ENCODE data around the gene NDFIP2.

The NDFIP2 gene

GRCh38 chr13:79459906-79460305 is 21.0 kb upstream of the NDFIP2 start:
- no peak for DNase-seq (ENCODE audit: low spot score)

GRCh38 chr13:79462895-79463294 is 18.1 kb upstream of the NDFIP2 start:
- no peak for DNase-seq (ENCODE audit: low spot score)

GRCh38 chr13:79463604-79464003 is 17.4 kb upstream of the NDFIP2 start:
- DNase-seq (ENCODE audit: low spot score): no peak

- no peak for DNase-seq (ENCODE audit: low spot score)
Measured at GRCh38 chr13:79466872-79467271, 14.1 kb upstream of the NDFIP2 start.

- DNase-seq (ENCODE audit: low spot score): no peak
Measured at GRCh38 chr13:79468402-79468801, 12.6 kb upstream of the NDFIP2 start.

GRCh38 chr13:79468819-79469218 is 12.1 kb upstream of the NDFIP2 start:
- no peak for DNase-seq (ENCODE audit: low spot score)

GRCh38 chr13:79469608-79470007 is 11.3 kb upstream of the NDFIP2 start:
- no peak for DNase-seq (ENCODE audit: low spot score)

- DNase-seq (ENCODE audit: low spot score): no peak
Measured at GRCh38 chr13:79470666-79471065, 10.3 kb upstream of the NDFIP2 start.

- DNase-seq (ENCODE audit: low spot score): no peak
Measured at GRCh38 chr13:79475569-79475968, 5.4 kb upstream of the NDFIP2 start.

- DNase-seq (ENCODE audit: low spot score): no peak
Measured at GRCh38 chr13:79477968-79478367, 3.0 kb upstream of the NDFIP2 start.

GRCh38 chr13:79479882-79480281 is 1.1 kb upstream of the NDFIP2 start:
- DNase-seq (ENCODE audit: low spot score): no peak

- DNase-seq (ENCODE audit: low spot score): no peak
Measured at GRCh38 chr13:79481685-79482052, 714 bp downstream of the NDFIP2 start.

GRCh38 chr13:79482281-79482970 is 1.5 kb downstream of the NDFIP2 start:
- no peak for DNase-seq (ENCODE audit: low spot score)

GRCh38 chr13:79483086-79483706 is 2.2 kb downstream of the NDFIP2 start:
- DNase-seq (ENCODE audit: low spot score): peak; percentile 44

- peak; percentile 57 for DNase-seq (ENCODE audit: low spot score)
Measured at GRCh38 chr13:79485014-79485811, 4.3 kb downstream of the NDFIP2 start.

GRCh38 chr13:79486433-79487188 is 5.7 kb downstream of the NDFIP2 start:
- DNase-seq (ENCODE audit: low spot score): no peak

- DNase-seq (ENCODE audit: low spot score): no peak
Measured at GRCh38 chr13:79490326-79490725, 9.4 kb downstream of the NDFIP2 start.

- no peak for DNase-seq (ENCODE audit: low spot score)
Measured at GRCh38 chr13:79490824-79491223, 9.9 kb downstream of the NDFIP2 start.

GRCh38 chr13:79491715-79492114 is 10.8 kb downstream of the NDFIP2 start:
- DNase-seq (ENCODE audit: low spot score): peak; percentile 65

- DNase-seq (ENCODE audit: low spot score): no peak
Measured at GRCh38 chr13:79492313-79492798, 11.4 kb downstream of the NDFIP2 start.

- DNase-seq (ENCODE audit: low spot score): no peak
Measured at GRCh38 chr13:79492918-79493594, 12.1 kb downstream of the NDFIP2 start.

GRCh38 chr13:79496188-79496587 is 15.2 kb downstream of the NDFIP2 start:
- no peak for DNase-seq (ENCODE audit: low spot score)

Data from AG08395 (cell line).